Measurements from ENCODE around the gene C1orf159.
"Not testable (repeated sequence)": the region's sequence is repeated elsewhere in the genome, so short reads cannot be mapped to it uniquely, and the experiment has no call there.

Gene C1orf159

DNA sequence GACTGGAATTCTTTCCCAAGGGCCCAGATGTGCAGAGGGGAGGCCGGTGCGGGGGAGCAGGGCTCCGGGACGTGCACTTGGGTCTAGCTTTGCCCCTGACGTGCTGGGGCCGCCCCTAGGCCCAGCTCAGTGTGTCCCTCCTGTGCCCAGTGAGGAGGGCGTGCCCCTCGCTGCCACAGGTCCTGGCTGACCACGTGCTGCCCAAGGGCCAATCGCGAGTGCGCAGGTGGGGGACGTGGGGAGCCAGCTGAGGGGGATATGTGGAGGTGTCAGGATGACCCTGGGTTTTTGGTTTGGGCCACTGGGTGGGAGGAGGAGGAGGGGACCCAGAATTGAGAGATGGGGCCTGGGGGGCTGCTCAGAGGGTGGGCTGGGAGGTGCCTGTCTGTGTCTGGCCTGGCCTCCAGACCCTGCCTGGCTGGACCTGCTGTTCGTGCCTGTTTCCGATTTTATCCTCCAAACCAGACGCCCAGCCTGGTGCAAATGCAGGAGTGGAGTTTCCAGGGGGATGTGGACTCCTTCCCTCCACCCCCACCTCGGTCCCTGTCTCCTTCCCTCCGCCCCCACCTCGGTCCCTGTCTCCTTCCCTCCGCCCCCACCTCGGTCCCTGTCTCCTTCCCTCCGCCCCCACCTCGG lies 35.6 kb downstream of the C1orf159 start:
- no peaks in the 10 kb centered on the region for H4K20me1 ChIP-seq (ENCODE audit: low read depth, low read length)
- H3K27me3 ChIP-seq (ENCODE audit: low read length) = no peaks in the 10 kb centered on the region
- TF ChIP-seq, protein P1, sequence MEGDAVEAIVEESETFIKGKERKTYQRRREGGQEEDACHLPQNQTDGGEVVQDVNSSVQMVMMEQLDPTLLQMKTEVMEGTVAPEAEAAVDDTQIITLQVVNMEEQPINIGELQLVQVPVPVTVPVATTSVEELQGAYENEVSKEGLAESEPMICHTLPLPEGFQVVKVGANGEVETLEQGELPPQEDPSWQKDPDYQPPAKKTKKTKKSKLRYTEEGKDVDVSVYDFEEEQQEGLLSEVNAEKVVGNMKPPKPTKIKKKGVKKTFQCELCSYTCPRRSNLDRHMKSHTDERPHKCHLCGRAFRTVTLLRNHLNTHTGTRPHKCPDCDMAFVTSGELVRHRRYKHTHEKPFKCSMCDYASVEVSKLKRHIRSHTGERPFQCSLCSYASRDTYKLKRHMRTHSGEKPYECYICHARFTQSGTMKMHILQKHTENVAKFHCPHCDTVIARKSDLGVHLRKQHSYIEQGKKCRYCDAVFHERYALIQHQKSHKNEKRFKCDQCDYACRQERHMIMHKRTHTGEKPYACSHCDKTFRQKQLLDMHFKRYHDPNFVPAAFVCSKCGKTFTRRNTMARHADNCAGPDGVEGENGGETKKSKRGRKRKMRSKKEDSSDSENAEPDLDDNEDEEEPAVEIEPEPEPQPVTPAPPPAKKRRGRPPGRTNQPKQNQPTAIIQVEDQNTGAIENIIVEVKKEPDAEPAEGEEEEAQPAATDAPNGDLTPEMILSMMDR (IDR thresholded peaks at IDR 0.05; ENCODE audit: insufficient read depth, low read length, poor library complexity, severe bottlenecking) = no peak
- no peak for TF ChIP-seq EZH2phosphoT487 (conservative IDR thresholded peaks at IDR 0.05; ENCODE audit: low read length)
- H3K79me2 ChIP-seq (ENCODE audit: insufficient read depth, low read length) = no peaks in the 10 kb centered on the region
- no peak overlapping the region for H3K4me2 ChIP-seq (ENCODE audit: low read depth, low read length, poor library complexity, severe bottlenecking)
- no peak overlapping the region for H3K9ac ChIP-seq (ENCODE audit: low read length)
- H3K27ac ChIP-seq (ENCODE audit: low read depth, low read length) = no peak overlapping the region
- no peaks in the 10 kb centered on the region for H3K9me2 ChIP-seq (replicated peaks; ENCODE audit: insufficient read depth, low read length)
- no peak overlapping the region for H3K4me3 ChIP-seq (ENCODE audit: insufficient read depth, low read length, poor library complexity, severe bottlenecking)
- no peak overlapping the region for H2AFZ ChIP-seq (ENCODE audit: low read depth, low read length, severe bottlenecking)
- H3F3A ChIP-seq (ENCODE audit: insufficient read depth) = no peaks in the 10 kb centered on the region; the same call in 1 of the 2 replicates
- no peaks in the 10 kb centered on the region for H3K9me3 ChIP-seq (ENCODE audit: insufficient read depth, low read length)
- no peaks in the 10 kb centered on the region for H3K36me3 ChIP-seq (ENCODE audit: low read length)

DNA sequence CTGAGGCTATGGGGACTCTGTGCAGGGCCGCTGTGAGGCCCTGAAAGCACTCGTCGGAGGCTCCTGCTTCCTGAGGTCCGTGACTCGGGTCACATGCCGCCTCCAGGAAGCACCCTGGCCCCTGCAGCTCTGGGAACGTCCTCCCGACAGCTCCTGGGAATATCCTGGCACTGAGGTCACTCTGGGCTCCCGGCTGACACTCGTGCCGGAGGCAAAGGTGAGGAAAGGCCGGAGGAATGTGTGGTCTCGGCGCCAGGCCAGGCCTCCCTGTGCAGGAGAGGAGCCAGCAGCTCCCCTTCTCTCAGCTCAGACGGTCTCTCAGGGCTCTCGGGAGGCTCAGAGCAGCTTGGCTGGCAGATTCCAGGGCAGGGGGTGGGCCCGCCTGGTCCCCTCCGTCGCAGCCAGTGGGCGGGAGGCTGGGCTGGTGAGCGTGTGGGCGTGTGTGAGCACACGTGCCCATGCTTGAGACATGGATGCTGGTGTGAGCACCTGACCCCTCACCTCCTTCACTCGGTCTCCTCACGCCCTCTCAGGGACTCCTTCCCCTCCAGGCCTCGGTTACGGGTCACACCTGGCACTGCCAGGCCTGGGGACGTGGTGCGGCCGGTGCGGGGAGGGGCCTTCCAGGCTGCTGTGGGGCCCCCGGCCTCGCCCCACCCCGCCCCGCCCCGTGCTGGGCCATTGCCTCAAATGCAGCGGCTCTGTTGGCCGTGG lies 36.3 kb downstream of the C1orf159 start:
- Histone ChIP-seq H3K79me2 (ENCODE audit: insufficient read depth, low read length) (no peaks in the 10 kb centered on the region), H3F3A (ENCODE audit: insufficient read depth) (no peaks in the 10 kb centered on the region; the same call in 1 of the 2 replicates), H3K36me3 (ENCODE audit: low read length) (no peaks in the 10 kb centered on the region), H4K20me1 (ENCODE audit: low read depth, low read length) (no peaks in the 10 kb centered on the region), H3K9ac (ENCODE audit: low read length) (no peak overlapping the region), H3K27ac (ENCODE audit: low read depth, low read length) (no peak overlapping the region), H3K27me3 (ENCODE audit: low read length) (no peaks in the 10 kb centered on the region), H3K4me2 (ENCODE audit: low read depth, low read length, poor library complexity, severe bottlenecking) (no peak overlapping the region), H3K9me2 (replicated peaks; ENCODE audit: insufficient read depth, low read length) (no peaks in the 10 kb centered on the region), H3K4me3 (ENCODE audit: insufficient read depth, low read length, poor library complexity, severe bottlenecking) (no peak overlapping the region), H3K9me3 (ENCODE audit: insufficient read depth, low read length) (no peaks in the 10 kb centered on the region), H2AFZ (ENCODE audit: low read depth, low read length, severe bottlenecking) (no peak overlapping the region)
- TF ChIP-seq, protein P1 (IDR thresholded peaks at IDR 0.05; ENCODE audit: insufficient read depth, low read length, poor library complexity, severe bottlenecking) = no peak

DNA sequence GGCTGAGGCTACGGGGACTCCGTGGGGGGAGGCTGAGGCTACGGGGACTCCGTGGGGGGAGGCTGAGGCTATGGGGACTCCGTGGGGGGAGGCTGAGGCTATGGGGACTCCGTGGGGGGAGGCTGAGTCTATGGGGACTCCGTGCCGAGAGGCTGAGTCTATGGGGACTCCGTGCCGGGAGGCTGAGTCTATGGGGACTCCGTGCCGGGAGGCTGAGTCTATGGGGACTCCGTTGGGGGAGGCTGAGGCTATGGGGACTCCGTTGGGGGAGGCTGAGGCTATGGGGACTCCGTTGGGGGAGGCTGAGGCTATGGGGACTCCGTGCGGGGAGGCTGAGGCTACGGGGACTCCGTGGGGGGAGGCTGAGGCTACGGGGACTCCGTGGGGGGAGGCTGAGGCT lies 38.5 kb downstream of the C1orf159 start:
- H3K27ac ChIP-seq (ENCODE audit: low read depth, low read length); H2AFZ ChIP-seq (ENCODE audit: low read depth, low read length, severe bottlenecking); H3K9ac ChIP-seq (ENCODE audit: low read length); H3F3A ChIP-seq (ENCODE audit: insufficient read depth); H3K9me3 ChIP-seq (ENCODE audit: insufficient read depth, low read length); H3K9me2 ChIP-seq (replicated peaks; ENCODE audit: insufficient read depth, low read length); H3K36me3 ChIP-seq (ENCODE audit: low read length); H4K20me1 ChIP-seq (ENCODE audit: low read depth, low read length); H3K27me3 ChIP-seq (ENCODE audit: low read length); H3K4me2 ChIP-seq (ENCODE audit: low read depth, low read length, poor library complexity, severe bottlenecking); H3K79me2 ChIP-seq (ENCODE audit: insufficient read depth, low read length); H3K4me3 ChIP-seq (ENCODE audit: insufficient read depth, low read length, poor library complexity, severe bottlenecking): not testable (repeated sequence)
